HL-60/S4 (cell line): ENCODE data around the gene NGF.

Experiments
- in situ Hi-C: fragments of 300-500 bp; cut with MboI; formaldehyde crosslinking; loops from 2 replicates; pipeline ENCODE4 v1.14.3; 2022; ENCODE audit warnings: low sequenced_read_pairs

Gene NGF

DNA sequence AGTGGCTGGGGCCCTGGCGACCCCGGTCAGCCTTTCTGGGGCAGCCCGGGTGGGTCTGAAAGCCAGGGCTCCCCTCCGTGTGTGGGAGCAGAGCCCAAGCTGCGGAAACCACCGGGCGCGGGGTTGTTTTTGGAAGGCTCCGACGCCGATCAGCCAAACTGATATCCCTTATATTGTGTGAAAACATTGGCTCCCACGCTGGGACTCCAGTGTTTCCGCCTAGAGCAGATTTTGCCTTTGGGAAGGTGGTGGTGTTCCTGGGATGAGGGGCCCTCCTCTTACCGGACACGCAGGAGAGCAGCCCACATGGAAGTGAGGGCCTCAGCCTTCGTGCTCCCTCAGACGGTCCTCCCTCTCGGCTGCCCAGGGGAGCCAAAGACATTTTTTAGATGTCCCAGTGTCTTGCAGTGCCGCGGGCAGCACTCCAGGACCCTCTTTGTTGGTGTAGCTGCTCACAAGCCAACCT lies 54.3 kb downstream of the NGF start:
- in situ Hi-C loops, result no loop called here

DNA sequence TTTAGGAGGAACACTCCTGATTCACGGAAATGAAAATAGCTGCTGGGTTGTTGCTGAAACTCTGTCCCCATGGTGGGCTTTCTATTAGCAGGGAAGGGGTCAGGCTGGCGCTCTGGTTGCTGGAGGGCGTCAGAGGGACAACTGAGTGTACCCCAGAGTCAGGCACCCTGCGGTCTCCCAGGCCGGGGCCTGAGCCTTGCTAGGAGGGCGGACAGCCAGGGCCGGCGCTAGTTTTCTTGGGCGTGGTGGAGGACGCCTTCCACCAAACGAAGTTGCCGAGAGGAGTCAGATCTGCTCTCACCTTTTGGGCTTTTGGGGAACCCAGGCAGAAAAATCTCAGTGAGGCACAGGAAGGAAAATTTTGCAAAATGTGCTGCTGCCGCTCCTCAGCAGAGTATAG lies 54.8 kb downstream of the NGF start:
- in situ Hi-C loops, result no loop called here

DNA sequence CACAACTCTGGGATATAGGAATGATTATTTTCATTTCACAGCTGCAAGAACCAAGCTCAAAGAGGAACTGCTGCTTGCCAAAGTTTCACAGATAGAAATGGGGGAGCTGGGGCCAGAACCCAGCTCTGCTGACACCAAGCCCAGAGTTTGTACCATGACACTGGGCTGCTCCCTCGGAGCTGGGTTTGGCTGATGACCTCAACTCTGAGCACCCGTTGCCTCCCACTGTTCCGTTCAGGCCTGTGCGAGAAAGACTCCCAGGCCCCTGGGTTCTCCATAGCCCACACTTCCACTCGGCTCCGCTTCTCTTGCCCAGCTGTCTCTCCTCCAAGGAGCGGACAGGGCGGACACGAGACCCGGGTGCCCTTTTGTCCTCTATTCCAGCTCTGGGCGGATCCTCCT lies 55.2 kb downstream of the NGF start:
- in situ Hi-C loops, result no loop called here

DNA sequence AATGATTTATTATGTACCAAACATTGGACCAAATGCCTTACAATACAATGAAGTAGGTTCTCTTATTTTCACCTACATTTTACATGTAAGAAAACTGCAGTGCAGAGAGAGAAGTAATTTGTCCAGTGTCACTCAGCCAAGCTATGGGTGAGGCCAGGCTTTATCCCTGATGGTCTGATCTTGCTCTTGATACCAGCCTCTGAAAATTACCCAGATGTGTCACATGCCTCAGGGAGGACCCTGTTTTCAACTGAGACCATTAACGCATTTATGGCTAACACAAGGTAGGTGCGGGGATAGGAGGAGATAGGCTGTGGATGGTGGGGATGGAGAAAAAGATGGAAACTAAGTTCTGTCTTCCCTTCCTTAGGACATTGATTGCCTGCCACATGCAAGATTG lies 56.9 kb downstream of the NGF start:
- in situ Hi-C loops, result no loop called here

DNA sequence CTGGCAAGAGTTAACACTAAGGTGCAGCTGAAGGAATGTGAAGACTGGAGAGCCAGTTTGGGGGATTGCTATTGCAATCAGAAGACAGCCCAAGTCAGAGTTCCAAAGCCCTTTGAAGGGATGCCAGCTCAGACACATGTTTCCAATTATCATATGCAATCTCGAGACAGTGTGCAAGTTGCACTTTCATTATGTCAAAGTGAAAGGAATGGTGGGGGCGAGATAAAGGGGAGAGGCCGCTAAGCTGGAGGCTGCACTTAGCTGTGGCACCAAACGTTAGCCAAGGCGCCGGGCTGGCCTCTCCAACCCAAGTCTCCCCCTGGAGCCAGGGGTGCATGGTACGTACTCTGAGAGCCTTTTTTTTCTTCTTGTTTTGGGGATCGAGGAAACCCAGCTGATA lies 58.0 kb downstream of the NGF start:
- in situ Hi-C loops, result no loop called here

DNA sequence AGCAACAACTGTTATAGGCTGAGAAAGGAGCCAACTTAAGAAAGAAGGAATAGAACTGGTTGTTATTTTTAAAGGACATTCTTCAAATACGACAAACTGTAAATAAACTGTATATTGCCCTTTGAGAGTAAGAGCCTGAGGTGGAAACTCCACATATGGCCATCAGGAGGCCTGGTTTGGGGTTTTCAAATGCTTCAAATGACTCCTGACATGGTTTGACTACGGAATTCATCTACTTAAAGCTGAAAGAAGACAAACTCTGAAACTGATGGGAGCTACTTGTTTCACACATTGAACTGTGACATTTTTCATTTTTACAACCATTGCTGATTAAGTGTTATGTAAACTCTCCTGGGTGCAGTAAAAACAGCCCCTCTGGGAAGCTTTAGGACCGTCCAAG lies 59.8 kb downstream of the NGF start:
- in situ Hi-C loops, result no loop called here

DNA sequence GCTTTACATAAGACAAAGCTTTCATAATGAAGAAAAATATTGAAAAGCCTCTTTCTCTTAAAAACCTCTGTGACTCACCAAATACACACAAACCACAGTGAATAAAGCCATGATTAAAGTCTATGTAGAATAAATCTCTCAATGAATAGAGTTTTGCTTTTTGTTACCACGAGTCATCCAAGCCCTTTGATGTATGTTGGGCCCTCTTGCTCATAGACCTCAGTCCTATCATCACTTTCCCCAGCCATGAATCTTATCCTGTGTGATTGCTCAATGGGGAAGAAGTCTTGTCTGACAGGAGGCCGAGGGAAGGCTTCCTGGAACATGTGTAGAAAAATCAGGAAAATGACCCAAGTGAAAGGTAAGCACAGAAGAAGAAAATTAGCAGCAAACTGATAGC lies 60.8 kb downstream of the NGF start:
- in situ Hi-C loops, result no loop called here

DNA sequence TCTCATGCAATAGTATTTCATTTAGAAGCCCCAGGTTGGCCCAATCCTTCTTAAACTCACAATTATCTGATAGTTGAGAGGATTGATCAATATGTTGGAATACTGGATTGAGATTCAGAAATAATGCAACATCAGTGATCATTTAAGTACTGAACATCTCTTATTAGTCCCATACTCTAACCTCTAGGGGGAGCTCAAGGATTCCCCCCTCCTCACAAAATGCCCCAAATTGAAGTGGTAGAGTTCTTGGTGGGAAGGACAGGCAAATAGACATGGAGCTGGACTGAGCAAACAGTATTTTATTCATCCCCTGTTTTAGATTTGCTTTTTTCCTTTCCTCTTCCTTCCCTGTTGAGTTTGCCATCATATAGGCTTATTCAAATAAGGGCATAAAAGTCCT lies 62.8 kb downstream of the NGF start:
- in situ Hi-C loops, result no loop called here

DNA sequence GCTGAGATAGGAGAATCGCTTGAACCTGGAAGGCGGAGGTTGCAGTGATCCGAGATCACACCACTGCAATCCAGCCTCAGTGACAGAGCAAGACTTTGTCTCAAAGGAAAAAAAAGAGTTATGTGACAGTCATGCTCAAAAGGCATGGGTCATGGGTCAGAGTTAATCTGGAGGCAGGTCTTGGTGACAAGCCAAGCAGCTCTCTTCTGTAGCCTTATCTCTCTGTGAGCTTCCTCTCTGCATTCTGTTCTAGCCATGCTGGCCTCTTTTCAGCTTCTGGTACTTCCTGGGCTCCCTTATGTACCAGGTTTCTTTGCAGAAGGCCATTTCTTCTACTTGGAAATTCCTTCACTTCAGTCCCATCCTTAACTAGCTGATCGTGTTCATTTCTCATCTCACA lies 63.6 kb downstream of the NGF start:
- in situ Hi-C loops, result loop anchor here (25.0 kb wide), 1 partner anchor 188 kb away; no protein-coding TSS in a partner anchor

DNA sequence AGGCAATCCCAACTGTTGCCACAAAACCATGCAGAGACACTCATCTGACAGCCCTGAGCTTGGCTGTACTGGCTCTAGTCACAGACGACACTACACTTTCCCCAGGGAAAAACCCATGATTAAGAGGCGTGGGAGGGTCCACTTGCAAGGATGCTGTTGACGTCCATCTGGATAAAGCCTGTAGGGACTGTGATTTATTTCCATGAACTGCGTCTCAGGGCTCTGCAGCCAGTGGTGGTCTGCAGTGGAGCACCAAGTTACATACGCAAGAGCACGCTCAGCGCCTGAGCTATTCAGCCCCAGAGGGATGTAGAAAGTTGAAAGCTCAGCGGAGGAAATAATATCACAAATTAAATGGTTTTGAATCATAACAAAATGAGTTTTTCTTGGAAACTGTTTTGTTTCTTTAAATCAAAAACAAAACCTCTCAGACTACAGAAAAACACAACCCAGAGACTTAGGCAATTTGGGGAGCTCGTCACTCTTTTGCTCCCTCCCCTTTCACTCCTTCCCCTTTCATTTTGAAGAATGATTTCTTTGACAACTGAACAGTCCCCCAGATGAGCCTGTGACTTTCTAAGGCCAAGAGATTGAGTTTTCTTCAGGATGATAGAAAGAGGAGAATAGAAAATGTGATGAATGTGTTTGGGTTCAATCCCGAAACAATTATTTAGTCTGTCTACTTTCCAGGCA lies 71.2 kb downstream of the NGF start:
- in situ Hi-C loops, result loop anchor here (25.0 kb wide), 1 partner anchor 195 kb away; no protein-coding TSS in a partner anchor

DNA sequence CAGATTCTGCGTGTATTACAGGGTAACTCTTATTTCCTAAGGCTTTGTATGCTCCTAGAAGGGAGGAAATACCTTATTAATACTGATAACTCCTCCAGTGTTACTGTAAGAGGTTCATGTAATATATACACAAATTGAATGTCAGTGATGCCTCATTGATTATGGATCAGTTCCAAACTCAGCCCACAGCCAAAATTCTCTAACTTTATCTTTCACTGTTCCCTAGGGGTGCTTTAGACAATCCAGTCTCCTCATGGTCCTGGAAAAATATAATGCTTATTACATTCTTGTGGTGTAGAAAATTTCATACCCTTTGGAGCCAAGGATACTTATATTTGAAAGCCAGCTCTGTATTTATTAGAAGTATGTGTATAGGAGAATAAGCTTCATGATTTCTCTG lies 73.0 kb downstream of the NGF start:
- in situ Hi-C loops, result loop anchor here (25.0 kb wide), 1 partner anchor 197 kb away; no protein-coding TSS in a partner anchor

DNA sequence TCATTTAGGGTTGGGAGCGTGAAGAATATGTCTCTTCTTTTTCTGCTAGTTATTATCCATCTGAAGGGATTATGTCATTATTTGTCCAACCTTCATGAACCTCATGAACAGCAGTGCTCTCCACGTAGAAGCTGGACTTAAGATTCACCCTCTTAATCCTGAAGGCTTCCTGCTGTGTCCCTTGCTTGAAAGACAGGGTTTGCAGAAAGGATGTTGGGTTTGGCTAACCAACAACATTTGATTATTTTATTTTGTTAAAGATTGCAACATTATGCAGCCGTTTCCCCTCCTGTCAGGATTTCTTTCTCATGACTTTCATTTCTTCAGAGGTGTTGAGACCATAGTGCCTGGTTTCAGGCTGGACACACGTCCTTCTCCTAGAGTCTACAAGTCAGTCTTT lies 75.2 kb downstream of the NGF start:
- in situ Hi-C loops, result loop anchor here (25.0 kb wide), 1 partner anchor 199 kb away; no protein-coding TSS in a partner anchor

DNA sequence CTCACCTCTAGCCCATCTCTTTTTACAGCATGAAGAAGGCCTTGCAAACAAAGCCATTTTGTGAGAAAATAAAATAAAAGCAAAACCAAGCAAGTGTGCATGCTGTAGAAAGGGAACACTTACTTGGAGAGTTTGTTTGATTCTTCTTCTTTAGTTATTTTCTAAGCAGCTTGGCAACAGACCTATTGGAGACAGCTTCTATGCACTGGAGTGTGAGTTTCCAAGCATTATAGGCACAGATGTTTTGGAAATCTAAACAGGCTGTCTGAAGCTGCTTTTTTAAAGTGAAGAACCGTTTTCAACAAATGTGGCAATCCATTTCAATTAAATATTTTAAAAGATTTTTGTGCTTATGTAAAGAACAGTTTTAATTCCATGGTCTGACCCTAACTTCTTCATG lies 76.6 kb downstream of the NGF start:
- in situ Hi-C loops, result loop anchor here (25.0 kb wide), 1 partner anchor 201 kb away; no protein-coding TSS in a partner anchor

DNA sequence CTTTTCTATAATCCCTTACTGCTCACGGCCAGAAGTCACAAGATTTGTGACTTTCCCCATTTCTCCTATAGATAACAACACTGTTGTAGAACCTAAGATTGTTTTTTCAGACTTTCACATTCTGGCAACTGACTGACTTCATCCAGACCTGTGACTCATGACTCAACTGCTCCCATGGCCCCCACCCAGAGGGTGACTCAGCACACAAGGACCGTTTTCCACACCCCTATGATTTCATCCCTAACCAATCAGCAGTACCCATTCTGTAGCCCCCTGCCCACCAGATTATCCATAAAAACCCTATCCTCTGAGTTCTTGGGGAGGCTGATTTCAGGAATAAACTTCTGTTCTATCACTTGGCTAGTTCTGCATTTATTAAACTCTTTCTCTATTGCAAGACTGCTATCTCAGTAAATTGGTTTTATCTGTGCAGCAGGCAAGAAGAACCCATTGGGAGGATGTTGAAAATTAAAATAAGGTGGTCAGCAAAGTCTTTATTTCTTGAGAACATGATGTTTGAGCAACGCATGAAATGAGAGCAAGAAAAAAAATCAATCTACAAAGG lies 79.7 kb downstream of the NGF start:
- in situ Hi-C loops, result loop anchor here (25.0 kb wide), 1 partner anchor 204 kb away; no protein-coding TSS in a partner anchor

DNA sequence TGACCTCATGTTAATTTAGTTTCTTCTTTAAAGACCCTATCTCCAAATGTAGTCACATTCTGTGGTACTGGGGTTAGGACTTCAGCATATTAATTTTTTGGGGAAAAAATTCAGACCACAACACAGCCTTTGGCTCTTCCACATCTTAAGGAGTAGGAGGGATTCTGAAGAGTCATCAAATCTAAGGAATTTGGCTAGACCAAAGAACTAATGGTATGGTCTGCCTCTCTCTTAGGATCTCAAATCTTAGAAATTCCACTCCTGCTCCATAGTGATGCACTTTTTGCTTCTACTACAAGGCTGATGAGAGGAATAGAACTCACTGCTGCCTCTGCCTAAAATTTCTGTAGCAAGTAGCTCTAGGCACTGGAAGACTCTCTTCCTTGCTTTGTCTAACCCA lies 80.5 kb downstream of the NGF start:
- in situ Hi-C loops, result loop anchor here (25.0 kb wide), 1 partner anchor 205 kb away; no protein-coding TSS in a partner anchor

DNA sequence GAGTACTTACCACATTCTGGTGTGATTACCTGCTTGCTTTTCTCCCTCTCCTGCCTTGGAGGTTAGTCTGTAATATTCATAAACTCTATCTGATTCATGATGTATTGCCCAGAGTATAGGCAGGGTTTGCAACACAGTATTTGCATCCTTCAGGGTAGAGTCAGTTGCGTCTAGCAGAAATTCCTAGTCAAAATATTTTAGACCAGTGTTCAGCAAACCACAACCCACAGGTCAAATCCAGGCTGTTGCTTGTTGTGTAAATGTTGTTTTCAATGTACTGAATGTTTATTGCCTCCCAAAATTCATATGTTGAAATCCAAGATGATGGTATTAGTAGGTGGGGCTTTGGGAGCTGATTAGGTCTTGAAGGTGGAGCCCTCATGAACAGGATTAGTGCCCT lies 82.9 kb downstream of the NGF start:
- in situ Hi-C loops, result loop anchor here (25.0 kb wide), 1 partner anchor 207 kb away; no protein-coding TSS in a partner anchor

DNA sequence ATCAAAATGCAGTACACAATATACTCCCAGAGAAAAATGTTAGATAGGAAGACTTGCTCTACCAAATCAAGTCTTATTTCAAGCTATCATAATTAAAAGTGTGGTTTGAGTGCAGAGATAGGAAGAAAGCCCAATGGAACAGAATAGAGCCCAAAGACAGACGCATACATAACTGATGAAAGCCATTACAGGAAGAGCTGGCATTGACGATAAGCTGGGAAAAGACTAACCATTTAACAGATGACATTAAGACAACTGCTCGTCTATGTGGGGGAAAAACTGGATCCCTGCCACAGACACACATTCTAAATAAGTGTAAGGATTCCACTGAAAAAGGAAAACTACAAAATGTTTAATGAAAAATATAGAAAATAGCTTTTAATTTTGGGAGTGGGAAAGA lies 85.5 kb downstream of the NGF start:
- in situ Hi-C loops, result loop anchor here (25.0 kb wide), 1 partner anchor 210 kb away; no protein-coding TSS in a partner anchor

DNA sequence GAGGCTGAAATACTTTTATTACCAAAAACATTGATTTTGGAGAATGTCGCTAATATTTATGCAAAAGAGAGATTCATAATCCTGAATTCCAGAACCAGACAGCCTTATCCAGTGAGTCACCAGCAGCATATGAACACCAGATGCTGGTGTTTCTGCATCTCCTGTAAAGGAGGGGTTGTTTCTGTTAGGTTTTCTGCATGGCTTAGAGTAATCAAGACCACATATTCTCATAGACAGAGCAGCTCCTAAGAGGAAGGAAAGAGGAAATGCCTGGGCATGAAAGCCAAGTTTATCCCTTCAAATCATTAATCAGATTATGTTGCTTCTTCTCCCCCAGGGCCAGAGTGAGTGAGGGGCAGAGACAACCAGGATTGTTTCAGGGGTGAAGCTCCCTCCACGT lies 86.2 kb downstream of the NGF start:
- in situ Hi-C loops, result loop anchor here (25.0 kb wide), 1 partner anchor 210 kb away; no protein-coding TSS in a partner anchor

DNA sequence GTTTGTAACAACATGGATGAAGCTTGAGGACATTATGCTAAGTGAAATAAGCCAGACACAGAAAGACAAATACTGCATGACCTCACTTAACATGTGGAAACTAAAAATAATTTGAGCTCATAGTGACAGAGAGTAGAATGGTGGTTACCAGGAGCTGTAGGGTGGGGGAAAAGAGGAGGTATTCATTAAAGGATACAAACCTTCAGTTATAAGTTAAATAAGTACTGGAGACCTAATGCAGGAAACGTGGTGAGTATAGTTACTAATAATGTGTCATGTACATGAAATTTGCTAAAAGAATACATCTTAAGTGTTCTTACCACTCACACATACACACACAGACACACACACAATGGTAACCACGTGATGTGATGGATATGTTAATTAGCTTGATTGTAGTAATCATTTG lies 86.7 kb downstream of the NGF start:
- in situ Hi-C loops, result loop anchor here (25.0 kb wide), 1 partner anchor 211 kb away; no protein-coding TSS in a partner anchor

DNA sequence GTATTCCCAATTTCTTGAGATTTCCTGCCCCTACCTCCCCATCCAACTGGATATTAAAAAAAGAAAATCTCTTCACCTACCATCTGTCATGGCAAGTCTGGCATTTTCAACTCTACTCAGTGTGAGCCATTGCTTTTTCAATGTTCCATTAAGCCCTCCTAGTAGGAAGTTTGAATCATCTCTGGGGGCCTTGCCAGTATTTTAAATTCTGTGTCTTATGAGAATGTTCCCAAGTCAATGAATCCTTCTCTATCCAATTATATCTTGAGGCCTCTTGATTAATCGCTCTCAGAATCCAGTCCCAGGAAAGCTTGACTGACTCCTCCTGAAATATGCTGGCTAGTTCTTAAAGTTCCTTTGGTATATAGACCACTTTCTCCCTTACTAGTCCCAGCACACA lies 91.5 kb downstream of the NGF start:
- in situ Hi-C loops, result no loop called here

DNA sequence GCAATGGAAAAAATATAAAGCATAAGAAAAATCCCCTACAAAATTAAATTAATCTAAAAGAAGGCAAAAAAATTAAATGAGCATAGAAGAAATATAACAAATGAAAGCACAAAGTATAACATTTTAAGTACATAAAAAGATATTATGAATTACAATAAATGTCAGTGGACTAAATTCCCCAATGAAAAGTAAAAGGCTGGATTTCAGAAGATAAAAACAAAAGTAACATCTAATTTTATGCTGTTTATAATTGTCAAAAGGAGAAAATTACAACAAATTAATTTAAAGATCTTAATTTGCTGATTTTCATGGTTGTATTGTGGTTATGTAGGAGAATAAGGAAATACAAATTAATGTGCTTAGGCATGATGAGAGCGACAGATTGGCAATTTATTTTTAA lies 92.8 kb downstream of the NGF start:
- in situ Hi-C loops, result no loop called here

DNA sequence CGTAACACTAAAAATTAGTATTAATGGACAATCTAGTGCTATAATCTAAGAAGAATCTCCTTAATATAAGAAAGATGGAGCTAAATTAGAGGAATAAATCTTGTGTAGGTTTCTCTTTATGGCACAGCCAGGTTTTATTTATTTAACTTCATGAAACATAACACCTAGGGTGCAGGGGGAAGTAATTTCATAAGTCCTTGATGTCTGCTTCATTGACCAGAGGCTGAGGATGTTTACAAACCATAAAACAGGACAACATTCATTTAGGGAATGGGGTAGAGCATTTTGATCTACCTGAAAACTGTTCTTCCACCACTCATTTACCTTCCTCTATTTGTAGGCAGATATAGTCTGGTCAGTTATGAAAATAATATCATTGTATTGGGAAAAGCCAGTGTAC lies 95.5 kb downstream of the NGF start:
- in situ Hi-C loops, result no loop called here
